HL-60 (cell line): ENCODE data around the gene TMIE.

ENCODE experiments used
- DNase-seq, 2 experiments: peaks; one replicate each; pipeline ENCODE4 v3.0.0-alpha.2; 2010 to 2020; ENCODE audit warnings: low read depth in 1 of 2, low spot score in 1 of 2
- H3K27ac ChIP-seq: fragments of 250-450 bp; sonication (Bioruptor Pico); replicated peaks from 2 replicates; pipeline ENCODE4 v1.5.1; 2020; ENCODE audit warnings: mild to moderate bottlenecking, moderate library complexity
- H3K27me3 ChIP-seq: fragments of 250-450 bp; sonication (Bioruptor Pico); 2 replicates; pipeline ENCODE4 v1.5.1; 2021; ENCODE audit warnings: mild to moderate bottlenecking, moderate library complexity; ENCODE audit not compliant: insufficient read depth, poor library complexity, severe bottlenecking
- H3K4me3 ChIP-seq: replicated peaks from 2 replicates; pipeline ENCODE4 v1.5.1; 2011; ENCODE audit warnings: mild to moderate bottlenecking, control low read depth, low read length; ENCODE audit not compliant: insufficient read depth
- CTCF ChIP-seq: IDR thresholded peaks from one replicate; pipeline ENCODE4 v1.5.1; 2011; ENCODE audit warnings: low read length, control low read depth, inconsistent platforms; ENCODE audit not compliant: insufficient read depth
- GABPA ChIP-seq: IDR thresholded peaks from 2 replicates; pipeline ENCODE4 v1.6.1; 2012; ENCODE audit warnings: low read depth
- POLR2AphosphoS5 ChIP-seq: IDR thresholded peaks from 2 replicates; pipeline ENCODE4 v1.6.1; 2012; ENCODE audit warnings: low read depth
- REST ChIP-seq: IDR thresholded peaks from 2 replicates; pipeline ENCODE4 v1.6.1; 2012; ENCODE audit warnings: low read depth; ENCODE audit not compliant: insufficient replicate concordance
- SPI1 ChIP-seq: IDR thresholded peaks from 2 replicates; pipeline ENCODE4 v1.6.1; 2012; ENCODE audit warnings: low read depth, mild to moderate bottlenecking, borderline replicate concordance

TMIE gene

DNA sequence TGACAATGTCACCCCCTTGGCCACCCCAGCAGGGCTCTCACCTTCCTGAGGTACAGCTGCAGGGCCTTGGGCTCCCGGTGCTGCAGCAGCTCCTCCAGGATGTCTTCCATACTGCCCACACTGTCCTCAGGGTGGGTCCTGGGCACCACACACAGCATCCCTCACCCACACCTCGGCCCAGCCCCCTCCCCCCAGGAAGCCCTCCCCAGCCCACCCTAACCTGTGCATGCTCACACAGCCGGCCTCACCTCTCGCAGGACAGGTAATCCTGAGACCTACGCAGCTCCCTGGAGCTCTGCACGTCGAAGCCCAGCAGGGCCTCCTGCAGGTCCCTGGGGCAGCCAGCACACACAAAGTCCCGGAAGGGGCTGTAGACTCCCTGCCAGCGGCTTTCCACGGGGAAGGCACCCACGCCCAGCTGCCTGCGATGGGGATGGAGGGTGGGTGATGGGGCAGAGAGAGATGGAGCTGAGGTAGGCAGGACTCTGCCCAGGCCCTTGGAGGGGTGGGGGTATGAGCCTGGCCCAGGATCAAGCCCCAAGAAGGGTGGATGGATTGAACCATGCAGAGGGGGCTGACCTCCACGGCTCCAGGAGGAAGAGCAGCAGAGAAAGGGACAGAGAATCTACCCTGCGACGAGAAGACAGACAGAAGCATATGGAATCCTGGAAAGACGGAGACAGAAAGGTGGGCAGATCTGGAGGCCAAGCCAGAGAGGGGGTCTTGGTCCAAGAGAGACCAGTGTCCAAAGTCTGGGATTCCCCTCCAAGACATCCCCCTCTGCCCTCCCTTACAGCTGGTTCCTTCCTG, 24.4 kb upstream of the TMIE start:
- H3K4me3 ChIP-seq, result no peak overlapping the region
- no peaks in the 10 kb centered on the region for H3K27me3 ChIP-seq
- H3K27ac ChIP-seq, result no peak overlapping the region
- DNase-seq, result no peak
- TF ChIP-seq GABPA, result no peak
- no peak for TF ChIP-seq POLR2AphosphoS5
- TF ChIP-seq CTCF, result no peak
- no peak for TF ChIP-seq SPI1
- TF ChIP-seq REST, result no peak

DNA sequence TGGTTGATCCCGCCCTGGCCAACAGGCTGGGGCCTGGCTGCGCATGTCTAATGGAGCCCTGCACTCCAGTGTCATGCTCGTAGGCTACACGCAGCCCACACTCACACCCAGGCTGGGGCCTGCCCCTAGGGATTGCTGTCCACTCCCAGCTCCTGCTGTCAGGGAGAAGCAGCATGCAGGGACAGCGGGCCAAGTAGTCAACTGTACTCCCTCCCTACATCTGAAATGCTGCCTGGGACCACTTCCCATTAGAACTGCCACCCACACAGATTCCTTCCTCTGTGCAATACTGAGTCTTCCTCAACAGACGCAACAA, 23.8 kb upstream of the TMIE start:
- no peak overlapping the region for H3K27ac ChIP-seq
- no peak for DNase-seq
- no peak for TF ChIP-seq POLR2AphosphoS5
- TF ChIP-seq GABPA, result no peak
- TF ChIP-seq CTCF, result no peak
- no peak for TF ChIP-seq REST
- no peak for TF ChIP-seq SPI1
- H3K27me3 ChIP-seq, result no peaks in the 10 kb centered on the region
- H3K4me3 ChIP-seq, result no peak overlapping the region

DNA sequence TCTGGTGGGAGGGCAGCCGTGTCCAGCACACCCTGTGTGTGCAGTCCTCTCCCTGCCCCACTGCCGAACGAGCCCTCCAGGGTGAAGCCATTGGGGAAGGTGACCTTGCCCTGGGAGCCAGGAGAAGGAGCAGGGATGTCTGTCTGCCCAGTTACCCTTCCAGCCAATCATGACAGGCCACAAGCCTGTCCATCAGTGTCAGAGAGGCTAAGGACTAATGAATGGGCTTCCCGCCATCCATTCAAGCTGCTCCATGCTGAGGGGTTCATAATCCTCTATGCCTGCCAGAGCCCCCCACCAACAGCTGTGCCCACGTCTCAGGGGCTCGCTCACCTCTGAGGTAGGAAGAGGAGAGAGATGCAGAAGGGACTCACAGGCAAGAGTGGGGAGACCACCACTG, 22.9 kb upstream of the TMIE start:
- H3K27me3 ChIP-seq, result no peaks in the 10 kb centered on the region
- DNase-seq, result no peak
- no peak overlapping the region for H3K4me3 ChIP-seq
- no peak overlapping the region for H3K27ac ChIP-seq
- no peak for TF ChIP-seq CTCF
- TF ChIP-seq GABPA, result no peak
- TF ChIP-seq SPI1, result no peak

- no peaks in the 10 kb centered on the region for H3K27me3 ChIP-seq
- no peak overlapping the region for H3K27ac ChIP-seq
Measured at GRCh38 chr3:46679681-46680080, 21.5 kb upstream of the TMIE start.

More at GRCh38 chr3:46679681-46680080, 21.5 kb upstream of the TMIE start:
- TF ChIP-seq CTCF (no peak), SPI1 (no peak), POLR2AphosphoS5 (no peak), REST (no peak), GABPA (no peak)
- no peak for DNase-seq
- no peak overlapping the region for H3K4me3 ChIP-seq
